AG04450 (cell line): ENCODE data around the gene CDS2. TPM values are rescaled to one million over a fixed set of nuclear protein-coding genes. Genes with fewer than 3 reads are reported as not detected.

Source experiments
- CTCF ChIA-PET: fragments of 300-600, 350-600 bp; formaldehyde crosslinking; extraction: SDS; loops from one replicate; lab custom pipeline; 2022; ENCODE audit warnings: antibody characterized with exemption, inconsistent platforms; lab: Charles Lee
- POLR2A ChIA-PET: fragments of 350-600 bp; formaldehyde crosslinking; extraction: SDS; loops from one replicate; lab custom pipeline; 2021; ENCODE audit warnings: antibody characterized with exemption, inconsistent platforms; lab: Yijun Ruan, JAX
- DNase-seq: peaks from one replicate; pipeline ENCODE4 v3.0.0-alpha.2; 2011; ENCODE audit warnings: low read depth, low spot score
- H3K27ac ChIP-seq: one replicate; pipeline ENCODE4 v1.5.1; 2012; ENCODE audit warnings: low read depth, low read length, control low read depth
- H3K27me3 ChIP-seq: one replicate; pipeline ENCODE4 v1.6.0; 2012; ENCODE audit warnings: low read length; ENCODE audit not compliant: control insufficient read depth, insufficient read depth
- H3K4me3 ChIP-seq: 2 replicates; pipeline ENCODE4 v1.5.1; 2011; ENCODE audit warnings: mild to moderate bottlenecking, low read depth, low read length, control low read depth
- H3K9me3 ChIP-seq: 2 replicates; pipeline ENCODE4 v1.5.1; 2012; ENCODE audit warnings: low read length; ENCODE audit not compliant: control insufficient read depth, insufficient read depth
- CTCF ChIP-seq: IDR thresholded peaks from 2 replicates; pipeline ENCODE4 v1.5.1; 2011; ENCODE audit warnings: low read depth, low read length, control low read depth, inconsistent platforms
- polyA plus RNA-seq: library from polyadenylated mRNA; depleted of rRNA; stranded (reverse); fragments of >200 nt; gene quantifications from 2 replicates; pipeline ENCODE4 v1.2.3, GENCODE V29; 2011

Gene CDS2
- polyA plus RNA-seq, 1 experiment = 48.7 TPM

DNA sequence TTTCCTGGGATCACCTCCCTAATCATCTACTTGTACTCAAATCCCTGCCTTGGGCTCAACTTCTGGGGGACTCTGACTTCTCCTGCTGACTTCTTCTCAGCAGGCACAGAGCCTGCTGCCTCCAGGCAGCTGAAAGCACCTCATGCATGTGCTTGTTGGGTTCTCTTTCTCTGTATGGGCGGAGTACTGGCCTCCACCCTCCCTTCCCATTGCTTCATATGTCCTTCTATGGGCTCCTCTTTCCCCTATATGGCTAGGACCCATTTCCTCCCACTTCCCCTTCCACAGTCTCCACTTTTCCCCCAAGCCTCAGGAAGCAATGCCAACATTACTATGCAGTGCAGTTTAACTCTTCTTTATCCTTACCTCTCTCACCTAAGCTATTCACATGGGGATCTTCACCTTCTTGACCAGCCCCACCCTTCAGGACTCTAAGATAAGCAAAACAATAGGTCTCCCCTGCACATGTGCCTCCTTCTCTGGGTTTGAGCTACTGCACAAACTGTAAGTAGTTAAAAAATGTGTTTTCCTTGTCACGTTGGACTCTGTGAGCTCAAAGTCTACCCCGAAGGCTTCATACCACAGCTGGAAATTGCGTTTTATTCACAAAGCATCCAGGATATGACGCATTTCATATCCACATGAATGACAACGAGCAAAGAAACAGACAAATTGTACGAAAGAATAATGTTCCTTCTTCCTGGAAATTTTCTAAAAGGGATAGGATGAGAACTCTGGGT is 93.7 kb downstream of the CDS2 start:
- Histone ChIP-seq H3K27ac (no peak overlapping the region), H3K4me3 (no peak overlapping the region), H3K27me3 (no peaks in the 10 kb centered on the region), H3K9me3 (no peaks in the 10 kb centered on the region)
- ChIA-PET CTCF (interaction anchor here (0.6 to 9.8 kb wide), 6 partner anchors 9 to 118 kb away, joined by 3 to 157 read pairs (median 10); partner anchors contain the start of gene CDS2), POLR2A (no interaction called here)
- no peak for TF ChIP-seq CTCF
- DNase-seq = no peak

DNA sequence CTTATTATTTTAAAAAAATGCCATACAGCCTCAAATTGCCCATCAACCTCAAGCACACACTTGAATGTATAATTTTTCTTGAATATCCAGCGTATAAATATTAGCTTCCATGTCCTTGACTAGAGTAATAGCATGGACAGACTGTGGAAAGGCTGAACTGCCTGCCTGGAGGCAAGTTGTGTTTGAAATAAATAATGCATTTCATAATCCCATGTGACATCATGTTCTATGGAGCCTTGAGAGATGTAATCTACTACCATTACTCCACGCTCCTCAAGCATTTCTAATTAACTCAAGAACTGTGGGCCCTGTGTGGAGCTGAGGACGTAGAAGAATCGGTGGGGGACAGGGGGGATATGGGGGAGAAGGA is 94.2 kb downstream of the CDS2 start:
- TF ChIP-seq CTCF = no peak
- Histone ChIP-seq H3K9me3 (no peaks in the 10 kb centered on the region), H3K4me3 (no peak overlapping the region), H3K27me3 (no peaks in the 10 kb centered on the region), H3K27ac (no peak overlapping the region)
- CTCF ChIA-PET = interaction anchor here (0.6 to 9.8 kb wide), 5 partner anchors 9 to 118 kb away, joined by 3 to 157 read pairs (median 16); partner anchors contain the start of gene CDS2
- POLR2A ChIA-PET = no interaction called here
- no peak for DNase-seq

DNA sequence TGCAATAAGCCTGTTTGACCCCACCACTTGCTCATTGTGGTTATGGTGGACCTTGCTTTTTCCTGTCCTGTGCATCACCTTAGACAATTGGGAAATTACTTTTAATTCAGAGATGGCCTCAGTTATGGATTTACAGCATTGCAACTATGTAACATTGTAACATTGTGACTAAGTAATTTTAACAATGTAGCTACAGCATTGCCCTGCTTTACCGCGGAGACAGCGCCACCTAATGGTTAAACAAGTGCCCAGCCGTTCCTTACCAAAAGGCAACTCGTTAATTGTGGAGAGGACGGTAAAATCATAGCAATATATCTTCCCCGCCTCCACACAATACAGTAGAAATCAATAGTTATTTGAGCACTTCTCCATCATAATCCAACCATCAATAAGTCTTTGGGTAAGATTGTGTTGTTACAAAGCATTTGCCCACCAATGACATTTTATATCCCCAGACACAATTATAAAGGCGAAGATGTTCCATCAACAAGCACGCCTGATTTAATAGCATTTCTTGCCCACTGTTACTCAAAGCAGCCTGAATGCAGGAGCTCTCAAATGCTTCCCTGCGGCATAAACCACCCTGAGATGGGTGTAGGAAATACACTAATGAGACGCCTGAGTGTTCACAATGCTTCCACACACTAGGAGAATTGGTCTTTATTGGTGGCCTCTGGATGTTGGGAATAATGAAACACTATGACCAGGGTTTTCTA is 96.3 kb downstream of the CDS2 start:
- ChIA-PET CTCF (interaction anchor here (0.5 to 9.8 kb wide), 37 partner anchors 8 to 729 kb away, joined by 3 to 157 read pairs (median 3); partner anchors contain the start of gene CDS2), POLR2A (no interaction called here)
- Histone ChIP-seq H3K27me3 (no peaks in the 10 kb centered on the region), H3K27ac (no peak overlapping the region), H3K4me3 (no peak overlapping the region), H3K9me3 (no peaks in the 10 kb centered on the region)
- DNase-seq = peak; percentile 30
- peak; percentile 96 for TF ChIP-seq CTCF

- CTCF ChIA-PET = interaction anchor here (1.2 kb wide), 1 partner anchor 25 kb away, joined by 6 read pairs; no protein-coding TSS in a partner anchor
Measured at GRCh38 chr20:5230544-5230943, 103.7 kb downstream of the CDS2 start.

More at GRCh38 chr20:5230544-5230943, 103.7 kb downstream of the CDS2 start:
- POLR2A ChIA-PET = no interaction called here
- TF ChIP-seq CTCF = no peak
- Histone ChIP-seq H3K4me3 (no peak overlapping the region), H3K9me3 (no peaks in the 10 kb centered on the region), H3K27ac (no peak overlapping the region), H3K27me3 (peaks cover 9% of the 10 kb centered on the region)
- no peak for DNase-seq
